Right lung (tissue), 5 donors: ENCODE measurements around the gene SHISA5. TPM values are rescaled to one million over a fixed set of nuclear protein-coding genes. Genes with fewer than 3 reads are reported as not detected.

ENCODE experiments used
- DNase-seq, 2 donors: peaks; one replicate each; pipeline ENCODE4 v3.0.0-alpha.2; 2013
- polyA plus RNA-seq, 5 donors: library from polyadenylated mRNA; unstranded; fragments of 120-200 nt; gene quantifications; one replicate each; pipeline versions ENCODE4 v1.2.1 to v1.2.3, GENCODE V29; 2013; ENCODE audit warnings: inconsistent platforms in 1 of 5, low replicate concordance in 1 of 5; ENCODE audit not compliant: insufficient read length in 5 of 5, insufficient read depth in 1 of 5

The SHISA5 gene
- polyA plus RNA-seq, 5 donors, result 88.9 to 126 (median 102) TPM

DNA sequence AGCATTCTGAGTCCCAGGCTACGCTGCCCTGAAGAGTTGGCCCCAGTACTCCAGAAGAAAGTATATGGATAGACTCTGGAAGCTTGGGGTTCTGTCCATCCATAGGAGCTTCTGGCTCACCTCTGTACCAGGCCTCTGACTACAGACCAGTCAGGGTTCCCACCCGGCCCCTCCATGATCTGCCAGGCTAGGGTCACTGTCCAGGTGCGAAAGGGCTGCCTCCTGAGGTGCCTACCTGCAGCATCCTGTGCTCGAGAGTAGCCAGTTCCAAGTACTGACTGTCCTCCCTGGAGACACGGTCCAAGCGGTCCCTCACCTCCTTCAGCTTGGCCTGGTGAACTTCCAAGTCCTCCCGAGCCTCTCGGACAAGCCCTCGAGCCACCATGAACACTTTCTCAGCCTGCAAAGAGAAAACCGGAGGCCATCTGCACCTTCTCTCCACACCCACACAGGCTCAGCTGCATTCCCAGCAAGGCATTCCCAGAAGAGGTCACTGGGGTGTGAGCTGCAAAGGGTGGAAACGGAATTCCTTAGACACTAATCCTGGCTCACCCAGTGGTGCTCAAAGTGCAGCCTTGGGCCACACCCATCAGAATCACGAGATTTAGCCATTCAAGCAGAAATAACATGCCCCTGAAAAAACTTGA, 70.4 kb downstream of the SHISA5 start:
- DNase-seq, result no peak

DNA sequence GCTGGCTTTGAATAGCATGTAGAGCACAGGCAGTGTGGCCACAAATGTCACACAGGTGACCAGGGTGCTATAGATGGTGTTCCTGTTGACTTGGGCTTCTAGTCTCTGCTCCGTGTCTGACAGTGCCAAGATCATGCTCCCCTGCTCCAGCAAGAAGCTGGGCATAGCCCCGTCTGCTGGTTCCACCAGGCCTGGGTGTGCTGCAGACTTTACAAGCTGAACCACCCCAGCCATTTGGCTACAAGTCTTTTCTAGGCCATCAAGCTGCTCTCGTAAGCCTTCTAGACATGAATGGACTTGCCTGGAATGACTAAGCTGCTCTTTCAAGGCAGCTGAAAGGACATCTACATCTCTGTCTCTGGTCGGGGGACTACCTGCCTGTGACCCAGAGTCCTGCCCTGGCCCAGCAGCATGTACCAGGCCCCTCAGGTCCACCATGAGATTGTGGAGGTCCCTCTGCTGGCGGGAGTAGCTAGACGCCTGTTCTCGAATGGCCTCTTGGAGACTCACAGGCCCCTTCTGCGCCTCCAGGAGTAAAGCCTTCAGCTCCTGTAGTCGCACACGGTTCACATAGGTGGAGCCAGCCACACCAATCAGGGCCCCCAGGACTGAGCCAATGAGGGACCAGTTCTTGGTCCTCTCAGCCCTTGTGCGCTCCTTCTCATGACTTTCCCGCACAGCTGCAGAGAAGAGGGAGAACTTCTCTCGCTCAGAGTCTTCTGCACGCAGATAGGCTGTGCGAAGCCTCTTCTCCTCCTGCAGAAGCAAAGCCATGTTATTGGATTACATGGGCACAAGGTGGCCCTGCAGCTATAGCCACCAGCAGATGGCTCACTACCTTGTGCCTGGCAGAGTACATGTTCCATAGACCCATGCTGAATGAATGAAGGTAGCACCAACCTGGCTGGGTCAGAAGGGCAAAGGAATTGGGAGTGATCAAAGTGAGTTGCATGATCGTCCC, 71.3 kb downstream of the SHISA5 start:
- DNase-seq, result no peak

DNA sequence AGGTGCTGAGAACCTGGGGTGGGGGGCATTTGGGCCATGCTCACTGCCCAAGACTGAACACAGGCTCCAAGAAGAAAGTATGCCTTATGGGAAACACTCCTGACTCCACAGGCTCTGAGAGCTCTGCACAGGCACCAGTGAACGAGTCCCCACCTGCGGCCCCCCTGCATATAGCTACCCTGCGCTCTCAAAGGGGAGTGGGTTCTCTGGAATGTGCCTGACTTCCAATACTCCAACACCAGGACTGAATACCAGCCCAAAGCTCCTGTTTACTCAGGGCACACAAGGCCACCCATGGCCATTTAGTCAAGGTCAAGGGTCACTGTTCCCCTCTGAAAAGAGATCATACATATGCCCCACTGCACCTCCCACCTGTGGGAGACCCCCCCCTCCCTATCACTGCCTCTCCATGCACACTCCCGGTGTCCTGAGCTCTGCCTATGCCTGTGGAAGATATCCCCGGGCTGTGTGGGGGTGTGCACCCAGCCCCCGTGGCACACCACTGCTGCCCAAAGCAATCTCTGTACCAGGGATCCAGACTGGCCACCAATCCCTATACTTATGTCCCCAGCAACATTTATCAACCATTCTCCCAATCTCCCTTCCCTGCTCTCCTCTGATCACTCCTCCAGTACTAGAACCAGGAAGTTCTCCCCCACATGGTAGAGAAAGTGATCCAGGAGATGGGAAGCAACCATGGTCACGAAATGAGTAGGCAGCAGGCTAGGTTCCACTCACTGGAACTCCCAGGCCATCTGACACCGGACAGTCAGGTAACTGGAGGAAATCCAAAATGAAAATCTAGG, 72.5 kb downstream of the SHISA5 start:
- no peak for DNase-seq

DNA sequence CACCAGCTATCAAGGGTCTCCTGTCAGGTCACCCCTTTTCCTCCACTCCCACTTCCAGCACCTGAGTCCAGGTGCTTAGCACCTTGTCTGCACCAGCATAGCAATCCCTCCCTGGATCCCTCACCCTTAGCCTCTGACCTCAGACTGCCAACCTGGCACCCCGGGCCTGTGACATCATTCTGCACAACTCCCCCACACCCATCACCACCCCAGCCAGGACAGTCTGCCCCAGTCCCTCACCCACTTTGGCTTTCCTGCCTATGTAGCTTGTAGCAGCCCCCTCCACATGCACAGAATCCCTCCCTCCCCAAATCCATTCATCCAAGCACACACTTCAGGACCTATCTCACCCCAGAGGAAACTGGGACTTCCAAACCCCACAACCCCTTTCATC, 73.3 kb downstream of the SHISA5 start:
- no peak for DNase-seq

DNA sequence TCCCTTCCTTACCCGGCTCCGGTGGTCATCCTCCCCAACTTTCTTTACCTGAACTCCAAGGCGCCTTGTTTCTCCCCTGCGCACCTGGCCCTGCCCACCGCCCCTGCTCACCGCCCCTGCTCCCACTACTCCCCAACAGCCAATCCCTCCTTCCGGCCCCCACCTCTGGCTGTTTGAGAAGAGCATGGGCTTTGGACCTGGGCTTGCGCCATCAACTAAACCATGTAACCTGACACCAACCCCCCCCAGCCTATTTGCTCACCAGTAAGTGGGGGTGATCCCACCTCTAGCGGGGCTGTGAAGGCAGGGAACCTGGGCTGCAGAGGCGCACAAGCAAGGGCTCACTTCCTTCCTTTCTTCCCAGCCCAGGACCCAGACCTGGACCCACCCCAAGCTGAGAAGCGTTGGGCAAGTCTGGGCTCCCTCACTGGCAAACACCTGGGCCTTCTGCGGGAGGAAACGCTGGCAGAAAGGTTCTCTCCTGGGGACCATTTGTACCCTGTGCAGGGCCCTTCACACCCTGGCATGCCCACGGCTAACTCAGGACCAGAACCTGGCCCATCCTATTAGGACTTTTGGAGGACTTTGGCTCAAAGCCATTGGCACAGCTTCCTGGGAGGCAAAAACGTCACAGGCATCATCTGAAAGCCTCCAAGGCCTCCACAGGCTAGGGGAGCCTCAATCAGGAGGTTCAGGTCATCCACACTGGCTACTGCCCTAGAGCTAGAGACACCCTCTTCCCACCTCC, 73.8 kb downstream of the SHISA5 start, which contains the start of gene PLXNB1:
Gene PLXNB1, minus strand, starts transcription at position 127 of the 748 bp plus-strand sequence. CDS start 5,475 bp downstream, outside the sequence.
- DNase-seq, result peak; percentile 83 to 85

DNA sequence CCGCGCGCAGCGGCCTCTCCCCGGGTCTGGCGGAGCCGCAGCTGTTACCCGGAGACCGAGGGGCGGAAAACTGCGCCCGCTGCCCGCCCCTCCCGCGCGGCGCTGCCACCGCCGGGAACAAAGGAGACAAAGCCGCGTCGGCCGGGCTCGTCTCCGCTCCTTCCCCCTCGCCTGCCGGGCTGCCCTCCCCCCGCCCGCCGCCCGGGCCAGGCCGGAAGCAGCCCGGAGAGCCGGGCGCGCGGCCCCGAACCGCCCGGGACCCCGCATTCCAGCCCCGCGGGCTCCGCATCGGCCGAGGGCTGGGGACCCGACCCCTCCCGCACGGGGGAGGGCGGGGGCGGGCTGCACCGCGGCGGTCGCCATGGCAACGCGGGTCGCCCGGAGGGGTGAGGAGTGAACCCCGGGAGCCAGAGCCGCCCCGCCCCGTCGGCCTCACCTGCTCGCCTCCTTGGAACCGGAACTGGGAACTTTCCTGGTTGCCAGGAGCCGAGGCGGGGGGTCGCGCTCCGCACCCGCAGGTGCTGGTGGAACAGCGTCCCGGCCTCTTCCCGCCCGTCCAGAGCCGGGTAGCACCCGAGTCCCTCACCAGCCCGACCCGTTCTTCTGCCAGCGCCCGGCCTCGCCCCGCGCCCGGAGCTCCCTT, 74.5 kb downstream of the SHISA5 start:
- DNase-seq, result peak; percentile 45 to 56

DNA sequence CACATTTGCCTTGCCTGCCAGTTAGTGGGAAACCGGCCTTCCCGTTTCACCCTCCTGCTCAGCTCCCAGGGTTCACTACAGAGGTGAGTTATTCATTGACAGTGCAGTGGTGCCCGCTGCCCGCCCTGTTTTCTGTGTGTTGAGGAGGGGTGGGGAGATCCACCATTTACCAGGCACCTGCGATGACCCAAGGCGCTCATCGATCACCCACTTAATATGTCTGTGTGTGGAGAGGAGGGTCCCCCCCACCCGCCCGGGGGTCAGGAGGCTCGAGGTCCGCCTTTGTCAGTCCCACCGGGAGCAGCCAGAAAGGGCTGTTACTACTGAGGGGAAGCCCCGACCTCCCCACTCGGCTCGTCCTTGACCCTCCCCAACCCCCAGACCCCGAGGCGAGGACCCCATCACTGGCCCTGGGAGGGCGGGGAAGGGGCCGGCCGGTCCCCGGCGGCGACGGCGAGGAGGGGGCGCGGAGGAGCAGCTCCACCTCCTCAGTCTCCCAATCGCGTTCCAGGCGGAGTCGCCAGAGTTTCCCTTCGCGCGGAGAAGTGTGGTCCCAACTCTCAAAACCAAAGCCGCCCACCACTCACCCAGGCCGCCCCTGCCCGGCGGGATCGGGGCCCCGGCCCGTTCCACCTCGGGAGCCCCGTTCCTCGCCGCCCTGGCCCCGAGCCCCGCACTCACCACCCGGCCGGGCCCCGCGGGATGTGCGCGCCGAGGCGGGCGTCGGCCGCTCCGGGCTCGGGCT, 75.2 kb downstream of the SHISA5 start:
- DNase-seq, result peak; percentile 64 to 67

DNA sequence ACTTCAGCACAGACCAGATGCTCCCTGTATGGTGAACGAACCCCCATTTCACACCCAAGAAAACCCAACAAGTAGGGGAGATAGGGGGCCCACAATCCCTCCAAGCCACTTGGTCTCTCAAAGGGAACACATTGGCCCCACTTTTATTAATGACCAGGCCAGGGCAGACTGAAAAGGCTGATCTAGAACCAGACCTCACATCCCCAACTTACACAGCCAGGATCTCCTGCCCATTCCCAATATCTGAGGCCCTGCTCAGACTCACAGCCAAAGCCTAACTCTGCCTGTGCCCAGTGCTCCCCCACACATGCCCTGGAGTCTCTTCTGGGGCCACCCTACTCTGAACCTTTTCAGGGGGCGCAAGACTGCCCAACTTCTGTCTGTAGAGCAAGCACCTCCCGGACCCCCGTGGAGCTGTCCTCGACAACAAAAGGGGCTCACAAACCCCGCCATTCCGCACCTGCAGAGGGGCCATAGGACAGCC, 75.8 kb downstream of the SHISA5 start:
- DNase-seq, result no peak

DNA sequence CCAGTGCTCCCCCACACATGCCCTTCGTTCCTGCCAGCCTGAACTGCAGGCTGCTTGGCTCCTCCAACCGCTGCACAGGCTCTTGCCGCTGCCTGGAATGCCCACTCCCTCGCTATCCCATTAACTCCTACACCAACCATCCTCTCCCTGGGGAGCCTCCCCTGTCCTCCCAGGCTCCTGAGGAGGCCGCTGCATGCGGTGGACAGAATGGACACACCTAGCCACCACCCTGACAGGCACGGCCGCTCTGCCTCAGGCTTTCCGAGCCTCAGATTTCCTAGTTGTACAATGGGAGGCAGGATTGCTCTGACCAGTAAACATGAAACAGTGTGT, 76.4 kb downstream of the SHISA5 start:
- no peak for DNase-seq

DNA sequence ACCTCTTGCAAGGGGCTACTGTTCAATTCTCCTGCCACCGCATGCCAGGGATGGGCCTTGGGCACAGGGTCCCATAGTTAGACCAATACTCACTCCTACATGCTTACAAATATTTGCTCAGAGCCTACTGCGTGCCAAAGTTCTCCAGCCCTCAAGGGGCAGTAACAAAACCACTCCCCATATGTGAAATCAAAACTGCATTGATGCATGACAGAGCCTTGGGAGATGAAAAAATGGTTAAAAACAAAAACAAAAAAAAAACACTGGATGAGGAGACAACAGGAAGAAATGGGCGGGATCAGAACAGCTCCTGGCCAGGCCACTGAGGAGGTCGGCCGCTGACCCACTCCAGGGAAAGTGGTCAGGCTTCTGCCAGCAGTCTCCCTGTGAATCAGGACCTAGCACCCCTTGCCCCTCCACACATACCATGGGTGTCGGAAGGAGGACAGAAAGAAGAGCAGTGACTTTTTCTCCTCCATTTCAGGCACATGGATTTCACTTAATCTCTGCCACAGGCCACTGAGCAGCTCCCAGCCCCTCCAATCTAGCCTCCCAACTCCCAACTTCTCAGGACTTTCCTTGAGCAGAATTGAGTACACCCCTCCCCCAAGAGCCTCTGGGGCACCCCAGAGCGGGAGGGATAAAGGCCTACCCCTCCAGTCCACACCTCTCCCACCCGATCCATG, 76.9 kb downstream of the SHISA5 start:
- no peak for DNase-seq

DNA sequence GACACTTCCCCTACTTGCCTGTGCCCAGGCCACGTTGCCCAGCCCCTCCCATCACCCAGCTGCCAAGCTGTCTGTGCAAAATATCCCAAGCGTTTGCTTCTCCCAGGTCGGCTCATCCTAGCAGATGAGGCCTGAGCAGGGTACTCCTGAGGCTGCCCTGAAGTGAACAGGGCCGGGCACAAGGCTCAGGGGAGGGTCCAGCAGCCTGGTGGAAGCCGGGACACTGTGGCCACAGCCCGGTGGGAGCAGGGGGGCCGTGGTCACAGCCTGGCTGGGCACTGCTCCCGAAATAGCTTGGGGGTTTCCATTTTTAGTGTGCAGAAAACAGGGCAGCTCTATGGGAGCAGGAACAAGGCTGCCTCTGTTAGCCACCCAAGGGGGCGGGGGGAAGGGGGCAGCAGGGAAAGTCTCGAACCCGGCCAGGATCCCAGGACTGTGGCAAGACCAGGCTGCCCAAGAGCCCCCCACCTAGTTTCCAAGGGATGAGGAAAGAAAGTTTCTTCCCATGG, 77.5 kb downstream of the SHISA5 start:
- no peak for DNase-seq

DNA sequence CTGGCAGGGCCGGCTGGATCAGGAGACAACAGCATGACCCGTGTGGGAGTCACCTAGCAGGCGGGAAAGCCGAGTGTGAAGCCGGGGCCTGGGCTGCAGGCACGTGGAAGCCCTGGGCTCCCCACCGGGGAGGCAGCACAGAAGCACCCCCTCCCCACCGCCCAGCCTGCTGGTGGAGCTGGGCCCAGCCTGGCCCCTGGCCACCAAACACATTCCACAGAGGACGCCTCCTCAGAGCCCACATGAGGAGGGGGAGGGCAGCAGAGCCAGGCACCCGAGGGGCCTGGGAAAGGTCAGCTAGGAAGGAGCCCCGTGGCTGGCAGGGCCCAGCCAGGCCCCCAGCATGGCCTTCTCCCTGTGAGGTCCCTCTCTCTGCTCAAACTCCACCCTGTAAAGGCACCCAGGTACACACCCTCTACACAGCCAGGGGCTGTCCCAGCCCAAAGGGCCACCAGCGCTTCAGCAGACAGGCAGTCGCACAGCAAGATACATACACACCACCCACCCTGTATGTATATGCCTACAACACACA, 78.6 kb downstream of the SHISA5 start:
- DNase-seq, result peak in 1 of 2 donors; percentile 47

DNA sequence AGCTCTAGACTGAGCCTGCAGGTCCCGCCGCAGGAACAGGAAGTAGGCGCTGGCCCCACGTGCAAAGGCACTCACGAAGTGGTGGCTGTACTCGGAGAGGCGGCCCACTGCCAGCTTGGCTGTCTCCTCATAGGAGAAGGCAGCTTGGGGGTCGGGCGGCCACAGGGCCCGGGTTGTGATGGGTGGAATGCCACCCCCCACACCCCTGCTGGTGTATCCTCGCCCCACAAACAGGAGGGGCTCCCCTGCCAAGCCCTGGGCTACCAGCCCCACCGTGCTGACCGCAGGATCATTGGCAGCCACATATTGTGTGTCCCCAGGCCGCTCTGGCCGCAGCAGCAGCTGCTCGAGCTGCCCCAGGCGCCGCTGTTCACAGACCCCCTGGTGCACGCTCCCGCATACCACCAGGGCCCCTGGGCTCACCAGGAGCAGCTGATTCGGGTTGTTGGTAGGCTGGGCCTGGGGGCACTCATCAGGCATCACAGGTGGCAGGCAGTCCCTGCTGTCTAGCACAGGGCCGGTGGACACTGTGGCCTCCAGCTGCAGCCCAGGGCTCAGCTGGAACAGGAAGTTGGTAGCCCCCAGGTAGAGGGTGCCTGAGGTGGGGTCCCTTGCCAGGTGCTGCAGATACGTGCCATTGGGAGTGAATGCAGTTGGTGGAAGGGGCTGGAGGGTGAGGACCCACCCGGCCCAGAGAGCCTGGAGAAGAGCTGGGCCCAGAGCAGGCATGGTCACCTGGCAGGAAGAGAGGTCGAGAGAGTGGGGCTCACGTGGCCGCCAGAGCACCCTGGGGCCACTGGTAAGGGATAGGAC, 79.9 kb downstream of the SHISA5 start:
- DNase-seq, result no peak

DNA sequence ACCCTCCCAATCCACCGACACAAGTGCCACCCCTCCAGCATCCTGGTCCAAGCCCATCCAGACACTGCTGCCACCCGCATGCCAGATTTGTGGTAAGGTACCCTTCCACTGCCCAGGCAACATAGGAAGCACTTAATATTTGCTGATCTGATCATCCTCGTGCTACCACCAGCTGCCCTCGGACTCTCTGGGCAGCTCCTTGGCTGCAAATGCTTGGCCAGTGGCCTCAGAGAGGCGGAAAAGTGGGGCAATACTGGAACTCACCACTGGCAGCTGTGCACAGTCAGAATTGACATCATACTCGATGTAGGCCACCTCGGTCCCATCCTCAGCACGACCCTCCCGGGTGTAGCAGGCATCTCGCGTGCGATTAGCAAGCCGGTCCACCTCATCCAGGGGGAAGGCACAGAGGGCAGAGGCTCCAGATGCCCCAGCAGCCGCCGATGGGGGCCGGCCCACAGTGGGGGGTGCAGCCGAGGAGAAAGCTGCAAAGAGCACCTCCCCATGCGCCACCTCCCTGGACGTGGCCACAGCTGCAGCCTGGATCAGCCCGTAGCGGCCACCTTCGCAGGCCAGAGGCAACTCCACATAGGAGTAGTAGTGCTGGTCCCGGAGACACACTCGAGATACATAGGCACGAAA, 80.6 kb downstream of the SHISA5 start:
- no peak for DNase-seq

DNA sequence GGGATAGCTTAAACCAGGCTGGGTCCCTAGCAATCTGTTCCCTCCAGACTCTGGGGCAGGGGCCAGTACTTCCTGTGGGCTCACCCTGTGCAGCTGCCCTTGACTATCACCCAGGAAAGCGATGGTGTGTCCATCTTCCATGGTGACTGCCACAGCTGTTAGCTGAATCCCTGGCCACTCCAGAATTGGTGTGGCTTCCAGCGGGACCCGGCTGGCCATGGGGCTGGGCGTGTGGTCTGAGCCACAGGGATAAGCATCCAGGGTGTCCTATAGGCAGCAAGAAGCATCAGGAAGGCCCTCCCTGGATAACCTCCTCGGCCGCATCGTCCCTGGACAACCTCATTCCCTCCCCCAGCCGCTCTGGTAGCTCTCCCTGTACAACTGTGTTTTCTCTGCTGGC, 81.3 kb downstream of the SHISA5 start:
- no peak for DNase-seq

DNA sequence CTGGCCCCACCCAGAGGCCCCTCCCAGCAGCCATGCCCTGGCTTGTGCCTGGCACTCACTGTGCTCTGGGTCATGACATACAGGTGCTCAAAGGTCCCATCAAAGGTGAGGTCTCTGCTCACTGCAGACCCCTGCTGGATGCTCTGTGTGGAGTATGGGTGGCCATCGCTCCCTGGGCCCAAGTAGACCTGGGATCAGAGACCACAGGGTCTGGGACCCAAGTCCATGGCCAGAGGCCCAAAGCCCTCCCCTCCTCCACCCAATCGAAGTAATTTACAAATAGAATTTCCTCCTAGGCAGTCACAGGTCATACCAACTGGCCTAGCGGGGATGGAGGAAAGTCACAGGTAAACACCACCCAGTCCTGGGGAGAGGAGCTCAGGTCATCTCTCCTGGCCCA, 81.7 kb downstream of the SHISA5 start:
- no peak for DNase-seq

DNA sequence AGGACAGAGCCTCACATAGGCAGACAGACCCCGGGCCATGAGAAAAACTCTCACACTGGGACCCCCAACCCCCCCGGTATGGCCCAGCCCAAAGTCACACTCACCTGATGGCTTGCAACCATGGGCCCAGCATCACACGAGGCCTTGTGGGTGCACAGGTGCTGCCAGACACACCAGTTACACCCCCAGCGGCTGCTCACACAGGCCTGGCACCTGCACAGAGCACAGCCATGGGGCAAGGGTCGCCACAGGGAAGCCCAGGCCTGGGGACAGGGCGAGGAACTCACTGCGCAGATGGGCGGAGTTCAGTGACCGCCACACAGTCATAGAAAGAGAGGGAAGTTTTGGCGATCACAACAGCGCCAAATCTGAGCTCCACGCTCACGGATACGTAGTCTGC, 83.4 kb downstream of the SHISA5 start:
- DNase-seq, result no peak

DNA sequence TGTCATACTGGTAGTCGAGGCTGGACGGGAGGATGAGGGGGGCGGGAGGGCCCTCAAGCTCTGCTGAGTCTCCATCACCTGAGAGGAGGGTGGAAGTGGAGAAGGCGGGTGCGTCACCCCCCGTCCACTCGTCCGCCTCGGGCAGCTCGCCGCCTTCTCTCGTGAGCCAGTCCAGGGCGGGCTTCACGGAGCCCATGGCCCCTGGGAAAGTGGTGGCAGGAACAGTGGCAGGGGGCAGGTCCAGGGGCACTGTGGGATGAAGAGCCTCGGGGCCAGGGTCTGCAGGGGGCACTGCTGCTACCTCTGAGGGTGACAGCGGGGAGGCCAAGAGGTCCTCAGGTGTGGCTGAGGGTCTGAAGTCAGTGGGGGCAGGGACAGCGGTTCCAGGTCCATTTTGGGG, 84.4 kb downstream of the SHISA5 start:
- DNase-seq, result no peak
